GF-D8 (cell line): Measurements from ENCODE around the gene ADAMTS20.
"Not testable (repeated sequence)": the region's sequence is repeated elsewhere in the genome, so short reads cannot be mapped to it uniquely, and the experiment has no call there.

Experiments used
- DNase-seq: peaks from one replicate; lab custom pipeline; 2025; lab: John Stamatoyannopoulos, UW

The ADAMTS20 gene, protein sequence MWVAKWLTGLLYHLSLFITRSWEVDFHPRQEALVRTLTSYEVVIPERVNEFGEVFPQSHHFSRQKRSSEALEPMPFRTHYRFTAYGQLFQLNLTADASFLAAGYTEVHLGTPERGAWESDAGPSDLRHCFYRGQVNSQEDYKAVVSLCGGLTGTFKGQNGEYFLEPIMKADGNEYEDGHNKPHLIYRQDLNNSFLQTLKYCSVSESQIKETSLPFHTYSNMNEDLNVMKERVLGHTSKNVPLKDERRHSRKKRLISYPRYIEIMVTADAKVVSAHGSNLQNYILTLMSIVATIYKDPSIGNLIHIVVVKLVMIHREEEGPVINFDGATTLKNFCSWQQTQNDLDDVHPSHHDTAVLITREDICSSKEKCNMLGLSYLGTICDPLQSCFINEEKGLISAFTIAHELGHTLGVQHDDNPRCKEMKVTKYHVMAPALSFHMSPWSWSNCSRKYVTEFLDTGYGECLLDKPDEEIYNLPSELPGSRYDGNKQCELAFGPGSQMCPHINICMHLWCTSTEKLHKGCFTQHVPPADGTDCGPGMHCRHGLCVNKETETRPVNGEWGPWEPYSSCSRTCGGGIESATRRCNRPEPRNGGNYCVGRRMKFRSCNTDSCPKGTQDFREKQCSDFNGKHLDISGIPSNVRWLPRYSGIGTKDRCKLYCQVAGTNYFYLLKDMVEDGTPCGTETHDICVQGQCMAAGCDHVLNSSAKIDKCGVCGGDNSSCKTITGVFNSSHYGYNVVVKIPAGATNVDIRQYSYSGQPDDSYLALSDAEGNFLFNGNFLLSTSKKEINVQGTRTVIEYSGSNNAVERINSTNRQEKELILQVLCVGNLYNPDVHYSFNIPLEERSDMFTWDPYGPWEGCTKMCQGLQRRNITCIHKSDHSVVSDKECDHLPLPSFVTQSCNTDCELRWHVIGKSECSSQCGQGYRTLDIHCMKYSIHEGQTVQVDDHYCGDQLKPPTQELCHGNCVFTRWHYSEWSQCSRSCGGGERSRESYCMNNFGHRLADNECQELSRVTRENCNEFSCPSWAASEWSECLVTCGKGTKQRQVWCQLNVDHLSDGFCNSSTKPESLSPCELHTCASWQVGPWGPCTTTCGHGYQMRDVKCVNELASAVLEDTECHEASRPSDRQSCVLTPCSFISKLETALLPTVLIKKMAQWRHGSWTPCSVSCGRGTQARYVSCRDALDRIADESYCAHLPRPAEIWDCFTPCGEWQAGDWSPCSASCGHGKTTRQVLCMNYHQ (N-terminal part only)

DNA sequence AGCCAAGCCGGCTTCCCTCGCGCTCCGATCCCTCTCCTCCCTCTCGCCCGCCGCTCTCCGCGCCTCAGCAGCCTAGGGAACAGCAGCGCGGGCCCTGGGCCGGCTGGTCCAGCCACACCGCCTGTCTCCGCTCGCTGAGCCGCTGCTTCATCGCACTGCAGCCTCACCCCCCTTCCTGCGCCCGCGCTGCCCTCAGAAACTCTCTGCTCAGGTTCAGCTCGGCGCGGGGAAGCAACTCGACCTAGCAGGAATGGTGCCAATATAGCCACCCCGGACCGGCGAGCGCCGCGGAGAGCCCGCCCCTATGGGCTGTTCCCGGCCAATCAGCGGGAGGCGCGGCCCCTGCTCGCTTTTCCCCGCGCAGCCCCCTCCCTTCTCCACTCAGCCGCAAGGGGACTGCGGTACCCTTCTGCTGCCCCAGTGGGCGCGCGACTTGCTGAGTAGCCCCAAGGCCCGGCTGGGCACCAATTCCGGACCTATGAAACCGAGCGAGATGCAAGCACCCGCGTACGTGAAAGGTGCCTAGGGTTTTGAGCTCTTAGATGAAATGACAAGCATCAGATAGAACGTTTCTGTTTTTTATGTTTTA, at the start of gene ADAMTS20:
Gene ADAMTS20, minus strand, starts transcription at position 233 of the 589 bp plus-strand sequence. CDS start 282 bp downstream, outside the sequence.
- DNase-seq, result no peak

DNA sequence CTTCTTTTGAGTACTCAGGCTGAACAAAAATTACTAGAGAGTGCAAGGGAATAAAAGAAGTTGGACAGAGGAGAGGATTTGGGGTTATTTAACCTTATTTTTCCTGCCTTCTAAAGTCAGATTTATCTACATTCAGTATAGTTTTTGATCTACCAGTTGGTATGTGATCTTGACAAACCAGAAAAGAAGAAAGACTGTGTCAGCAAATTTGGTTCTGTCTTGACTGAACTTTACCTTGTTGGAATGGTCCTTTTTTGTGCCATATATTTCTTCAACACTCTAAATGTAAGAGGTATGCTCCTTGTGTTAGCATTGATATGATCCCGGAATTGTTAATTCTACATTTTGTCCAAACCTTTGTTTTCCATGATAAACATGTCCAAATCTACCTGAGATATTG, 47.7 kb upstream of the ADAMTS20 start:
- DNase-seq, result no peak

DNA sequence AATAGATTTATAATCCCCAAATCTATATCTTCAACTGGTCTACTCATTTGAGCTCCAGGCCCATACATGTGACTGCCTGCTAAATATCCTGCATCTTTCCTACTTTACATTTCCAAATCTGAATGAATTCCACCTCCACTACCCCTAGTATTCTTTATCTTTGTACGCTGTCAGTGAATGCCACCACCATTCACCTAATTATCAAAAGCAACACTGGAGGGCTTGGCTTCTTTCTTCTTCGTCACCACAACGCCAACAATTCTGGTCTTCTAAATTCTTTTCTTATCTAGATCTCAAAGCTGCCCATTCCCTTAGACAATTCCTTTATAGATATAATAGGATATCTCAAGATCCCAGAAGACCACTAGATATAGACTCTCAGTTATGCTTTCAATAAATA, 47.1 kb upstream of the ADAMTS20 start:
- DNase-seq, result no peak

DNA sequence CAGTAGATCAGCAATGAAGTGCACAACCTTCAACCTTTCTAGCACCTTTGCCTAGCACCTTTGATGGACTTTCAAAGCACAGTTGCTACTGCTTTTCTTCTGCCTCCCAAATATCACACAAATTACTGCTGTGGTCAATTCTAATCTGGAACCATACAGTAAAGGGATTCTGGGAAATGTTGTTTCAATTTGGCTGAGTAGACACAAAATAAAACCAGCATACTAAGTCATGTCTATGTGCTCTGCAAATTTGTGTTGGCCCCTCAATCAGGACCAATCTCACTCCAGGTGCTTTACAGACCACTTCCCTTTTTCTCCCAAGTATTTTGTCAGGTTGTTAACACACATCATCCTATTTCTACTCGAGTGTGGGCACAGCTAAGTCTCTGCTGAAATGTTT, 38.3 kb upstream of the ADAMTS20 start:
- DNase-seq, result no peak

DNA sequence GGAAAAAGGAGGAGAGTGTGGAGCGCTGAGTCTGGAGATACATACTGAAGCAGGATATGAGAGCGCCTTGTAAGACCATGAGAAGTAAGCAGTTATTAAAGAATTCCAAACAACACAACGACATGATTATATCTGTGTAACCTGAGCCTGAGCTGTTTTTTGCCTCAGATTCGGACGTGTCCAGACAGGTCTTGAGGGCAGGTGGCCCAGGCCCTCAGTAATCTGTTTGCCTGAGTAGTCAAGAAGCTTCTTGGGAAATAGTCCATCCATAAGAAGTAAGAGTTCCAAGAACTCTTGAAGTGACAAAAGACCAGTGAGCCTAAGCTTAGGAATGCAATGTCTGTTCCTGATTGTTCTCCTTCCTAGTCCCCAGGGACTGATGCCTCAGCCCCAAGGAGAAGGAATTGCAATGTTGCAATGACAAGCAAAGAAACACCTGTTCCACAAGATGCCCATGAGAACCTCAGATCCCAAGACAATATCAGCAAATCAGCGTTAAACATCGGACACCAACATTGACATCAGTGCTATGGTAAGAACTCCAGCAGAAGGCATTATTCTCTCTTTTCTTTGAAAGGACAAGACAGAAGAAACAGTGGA, 34.7 kb upstream of the ADAMTS20 start:
- DNase-seq, result no peak

DNA sequence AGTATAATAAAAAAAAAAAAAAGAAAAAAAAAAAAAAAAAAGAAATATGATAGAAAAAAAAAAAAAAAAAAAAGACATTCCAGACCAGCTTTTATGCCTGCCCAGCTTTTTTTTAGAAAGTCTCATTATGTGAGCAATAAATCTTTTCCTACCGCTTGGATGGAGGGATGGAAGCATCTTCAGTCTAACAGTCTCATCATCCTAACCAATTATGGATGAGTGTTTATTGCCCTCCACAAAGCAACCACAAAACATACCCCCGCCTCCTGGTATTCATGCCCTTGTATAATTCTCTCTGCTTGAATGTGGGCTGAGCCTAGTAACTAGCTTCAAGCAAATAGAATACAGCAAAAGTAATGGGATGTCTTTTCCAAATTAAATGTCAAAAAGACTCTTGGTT, 33.7 kb upstream of the ADAMTS20 start:
- DNase-seq, result no peak

DNA sequence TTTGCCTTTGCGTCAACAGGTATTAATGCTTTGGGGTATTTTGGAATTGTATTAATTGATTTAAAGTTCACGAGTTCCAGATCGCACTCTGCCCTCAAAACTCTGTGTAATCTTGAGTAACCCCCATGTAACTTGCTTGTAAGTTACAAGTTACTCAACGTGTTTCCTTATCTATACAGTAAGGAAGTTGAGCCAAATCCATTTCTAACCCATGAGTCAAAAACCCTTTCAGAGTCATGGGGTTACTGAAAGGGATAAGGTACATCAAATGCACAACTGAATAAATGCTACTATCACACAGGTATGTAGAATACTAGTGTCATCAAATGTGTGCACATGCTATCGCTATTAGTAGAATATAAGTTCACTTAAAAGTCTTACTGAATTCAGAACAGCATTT, 28.6 kb upstream of the ADAMTS20 start:
- DNase-seq, result no peak

DNA sequence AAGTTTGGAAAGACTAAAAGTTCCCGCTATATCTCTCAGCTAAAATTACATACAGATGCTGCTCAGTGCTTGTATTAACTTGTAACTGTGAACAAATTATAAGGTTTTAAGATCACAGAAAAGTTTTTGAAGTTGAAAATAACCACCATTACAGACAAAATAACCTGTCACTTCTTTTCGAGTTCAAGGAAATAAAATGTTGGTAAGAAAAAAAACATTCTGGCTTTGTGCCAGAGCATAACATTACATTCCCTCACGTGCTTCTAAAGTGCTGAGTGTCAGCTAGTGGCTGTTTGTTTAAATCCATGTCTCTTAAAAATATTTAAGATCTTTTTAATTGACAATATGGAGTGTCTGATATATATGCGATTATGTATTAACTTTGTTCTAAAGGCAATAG, 27.2 kb upstream of the ADAMTS20 start:
- DNase-seq, result no peak

DNA sequence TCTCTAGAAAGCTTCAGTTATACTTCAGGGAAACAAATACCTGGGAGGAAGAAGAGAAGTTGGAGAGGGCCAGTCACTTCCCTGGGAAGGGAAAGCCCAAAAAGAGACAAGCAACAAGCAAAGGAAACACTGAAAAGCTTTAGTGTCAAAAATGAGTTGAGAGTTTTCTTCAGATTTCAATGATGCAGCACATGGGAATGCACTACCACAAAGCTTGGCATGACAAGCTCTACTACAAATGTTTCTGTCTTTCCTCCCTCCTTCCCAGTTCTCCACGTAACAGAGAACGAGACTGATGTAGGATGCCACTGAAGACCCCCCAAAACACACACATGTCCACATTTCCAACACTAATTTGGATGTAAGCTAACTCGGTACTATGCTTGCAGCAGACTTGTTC, 26.8 kb upstream of the ADAMTS20 start:
- DNase-seq, result no peak

DNA sequence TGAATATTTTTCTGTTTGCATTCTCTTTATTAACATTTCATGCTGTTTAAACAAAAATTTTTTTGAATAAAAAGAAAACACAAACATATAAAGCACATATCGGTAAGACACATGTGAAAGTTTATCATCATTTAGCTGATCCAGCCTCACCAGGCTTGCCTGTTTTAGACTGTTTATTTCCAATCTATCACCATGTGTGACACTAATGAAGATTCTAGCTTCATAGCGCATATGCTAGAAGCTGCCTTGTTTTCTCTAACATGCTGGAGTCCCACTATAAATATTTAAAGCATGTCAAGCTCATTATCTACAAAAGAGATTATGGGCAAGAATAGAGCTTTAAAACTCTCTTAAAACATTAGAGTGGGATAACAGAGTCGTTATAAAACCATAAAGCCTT, 25.4 kb upstream of the ADAMTS20 start:
- no peak for DNase-seq

DNA sequence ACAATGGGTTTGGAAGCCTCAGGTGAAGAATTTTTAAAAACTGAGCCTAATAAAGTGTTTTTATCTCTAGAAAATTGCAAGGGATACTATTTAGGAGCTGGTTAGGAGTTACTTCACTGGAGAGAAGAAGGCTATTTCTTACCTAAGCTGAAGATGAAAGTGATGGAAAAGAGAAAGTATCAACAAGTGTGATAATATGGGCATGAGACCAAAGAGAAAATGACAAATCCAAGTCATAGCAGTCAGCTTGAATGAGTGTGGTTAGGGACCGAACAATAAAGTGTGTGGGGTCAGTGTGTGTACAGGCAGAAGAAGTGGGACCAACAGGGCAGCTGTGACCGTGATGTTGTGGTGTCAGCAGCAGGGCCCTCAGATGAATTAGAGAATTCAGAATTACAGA, 24.2 kb upstream of the ADAMTS20 start:
- DNase-seq, result no peak

DNA sequence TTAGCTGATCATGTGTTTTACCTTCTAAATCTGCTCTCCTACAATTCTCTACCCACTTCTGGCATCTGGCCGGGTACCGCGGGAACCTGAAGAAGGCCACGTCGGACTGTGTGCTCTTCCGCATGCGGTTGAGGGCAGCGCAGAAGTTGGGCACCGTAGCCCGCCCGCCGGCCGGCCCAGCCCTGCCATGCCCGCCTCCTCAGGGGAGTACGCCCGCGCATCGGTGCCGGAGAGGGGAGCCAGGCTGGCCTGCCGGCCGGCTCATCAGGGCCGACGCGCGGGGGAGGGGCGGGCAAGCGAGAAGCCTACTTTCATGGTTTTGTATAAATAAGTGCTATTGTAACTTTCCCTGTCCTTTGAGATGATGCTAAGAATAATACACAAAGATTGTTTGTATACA, 19.9 kb upstream of the ADAMTS20 start:
- no peak for DNase-seq

DNA sequence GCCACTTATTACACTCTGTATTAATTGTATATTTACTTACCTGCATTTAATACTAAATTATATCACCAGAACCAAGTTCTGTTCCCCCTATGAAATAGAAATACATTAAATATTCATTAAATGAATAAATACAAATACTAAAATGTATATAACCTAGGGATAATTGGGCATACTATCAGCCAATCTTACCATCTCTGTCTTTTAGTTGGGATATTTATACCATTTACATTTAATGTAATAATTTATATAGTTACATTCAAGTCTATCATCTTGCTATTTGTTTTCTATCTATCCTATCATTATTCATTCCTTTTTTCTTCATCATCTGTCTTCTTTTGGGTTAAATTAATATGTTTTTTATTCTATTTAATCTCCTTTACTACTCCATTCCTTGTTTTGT, 4.1 kb upstream of the ADAMTS20 start:
- no peak for DNase-seq

DNA sequence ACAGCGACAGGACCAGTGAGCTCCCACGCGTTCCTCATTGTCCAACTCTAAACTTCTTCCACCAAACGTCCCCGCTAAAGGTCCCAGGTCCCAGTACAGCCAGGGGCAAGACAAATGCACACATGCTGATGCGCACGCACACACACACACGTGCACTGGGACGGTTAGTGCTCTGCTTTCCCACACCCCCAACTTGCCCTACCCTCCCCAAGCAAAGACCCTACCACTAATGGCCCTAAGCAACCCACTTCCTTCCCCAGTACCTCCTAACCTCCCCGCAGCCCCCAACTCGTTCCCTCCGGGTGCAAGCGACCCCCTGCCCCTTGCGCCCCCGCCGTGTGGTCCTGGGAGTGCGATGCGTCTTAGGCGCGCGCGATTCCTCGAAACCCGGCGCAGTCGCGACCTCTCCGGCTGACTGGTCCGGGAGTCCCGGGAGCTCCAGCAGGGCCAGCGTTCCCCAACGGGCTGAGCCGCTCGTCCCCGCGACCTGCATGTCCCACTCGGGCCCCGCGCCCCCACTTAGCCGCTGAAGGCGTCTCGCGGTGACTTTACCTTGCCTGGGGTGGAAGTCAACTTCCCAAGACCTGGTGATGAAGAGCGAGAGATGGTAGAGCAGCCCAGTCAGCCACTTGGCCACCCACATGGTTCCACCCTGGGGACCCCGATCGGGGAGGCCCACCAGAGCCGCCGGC, 578 bp downstream of the ADAMTS20 start:
- DNase-seq, result no peak

DNA sequence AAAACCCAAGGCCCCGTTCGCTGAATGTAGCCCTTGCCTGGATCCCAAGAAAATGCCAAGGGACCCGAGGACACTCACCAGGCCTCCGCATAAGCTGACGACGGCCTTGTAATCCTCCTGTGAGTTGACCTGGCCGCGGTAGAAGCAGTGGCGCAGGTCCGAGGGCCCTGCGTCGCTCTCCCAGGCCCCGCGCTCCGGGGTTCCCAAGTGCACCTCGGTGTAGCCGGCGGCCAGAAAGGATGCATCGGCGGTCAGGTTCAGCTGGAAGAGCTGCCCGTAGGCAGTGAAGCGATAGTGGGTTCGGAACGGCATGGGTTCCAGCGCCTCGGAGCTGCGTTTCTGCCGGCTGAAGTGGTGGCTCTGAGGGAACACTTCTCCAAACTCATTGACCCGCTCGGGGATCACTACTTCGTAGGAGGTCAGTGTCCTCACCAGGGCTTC, 1.2 kb downstream of the ADAMTS20 start:
- DNase-seq, result no peak

DNA sequence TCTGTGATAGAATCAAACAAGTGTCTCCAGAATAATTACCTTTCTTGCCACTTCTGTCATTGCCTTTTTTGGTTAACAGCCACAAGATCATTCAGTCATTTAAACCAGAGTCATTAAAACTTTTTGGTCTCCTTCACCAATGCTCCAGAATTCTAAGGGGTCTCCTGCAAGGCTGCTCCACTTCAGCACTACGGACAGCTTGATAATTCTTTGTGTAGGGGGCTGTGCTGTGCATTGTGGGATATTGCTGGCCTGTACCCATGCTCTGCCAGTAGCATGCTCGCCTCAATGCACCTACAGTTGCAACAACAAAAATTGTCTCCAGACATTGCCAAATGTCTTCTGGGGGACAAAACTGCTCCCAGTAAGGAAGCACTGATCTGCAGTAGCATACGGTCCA, 7.3 kb downstream of the ADAMTS20 start:
- DNase-seq, result no peak

DNA sequence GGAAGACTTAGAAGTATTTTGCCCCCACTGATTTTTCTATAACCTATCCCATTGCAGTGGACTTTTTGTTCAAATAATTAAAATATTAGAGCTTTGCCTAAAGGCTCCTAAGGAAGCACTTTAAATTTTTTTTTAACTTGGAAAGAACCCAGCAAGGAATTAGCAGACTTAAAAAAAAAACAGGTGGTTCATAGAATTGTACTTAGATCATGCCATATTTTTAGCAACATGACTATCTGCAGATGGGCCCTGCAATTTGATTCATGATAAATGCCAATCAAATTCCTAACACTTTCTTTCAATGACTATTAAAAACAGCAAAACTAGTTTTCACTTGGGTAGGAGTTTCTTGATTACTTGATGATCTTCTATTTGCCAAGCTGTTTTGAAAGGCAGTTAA, 11.5 kb downstream of the ADAMTS20 start:
- DNase-seq, result no peak

DNA sequence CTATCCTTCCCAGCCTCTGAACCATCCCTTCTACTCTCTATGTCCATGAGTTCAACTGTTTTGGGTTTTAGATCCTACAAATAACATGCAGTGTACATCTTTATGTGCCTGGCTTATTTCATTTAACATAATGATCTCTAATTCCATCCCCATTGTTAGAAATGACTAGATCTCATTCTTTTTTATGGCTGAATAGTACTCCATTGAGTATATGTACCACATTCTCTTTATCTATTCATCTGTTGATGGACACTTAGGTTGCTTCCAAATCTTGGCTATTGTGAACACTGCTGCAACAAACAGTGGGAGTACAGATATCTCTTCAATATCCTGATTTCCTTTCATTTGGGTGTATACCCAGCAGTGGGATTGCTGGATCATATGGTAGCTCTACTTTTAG, 14.3 kb downstream of the ADAMTS20 start:
- not testable (repeated sequence) for DNase-seq

DNA sequence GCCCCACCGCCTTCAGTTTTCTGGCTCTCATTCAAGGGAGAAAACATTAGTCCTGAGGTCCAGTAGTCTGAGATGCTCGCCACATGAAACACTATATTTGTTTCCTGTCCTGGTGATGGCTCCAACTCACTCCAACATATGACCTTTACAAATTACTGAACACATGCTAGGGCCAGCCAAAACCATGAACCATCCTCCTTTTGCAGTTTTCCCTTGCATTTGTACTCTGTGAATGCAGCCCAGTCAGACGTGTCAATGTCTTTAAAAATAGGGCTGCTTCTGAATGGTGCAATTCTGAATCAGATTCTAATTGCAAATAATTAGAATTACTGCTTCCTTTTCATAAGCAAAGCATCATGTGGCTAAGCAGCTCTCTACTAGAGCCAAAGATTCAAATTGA, 36.0 kb downstream of the ADAMTS20 start:
- DNase-seq, result no peak

DNA sequence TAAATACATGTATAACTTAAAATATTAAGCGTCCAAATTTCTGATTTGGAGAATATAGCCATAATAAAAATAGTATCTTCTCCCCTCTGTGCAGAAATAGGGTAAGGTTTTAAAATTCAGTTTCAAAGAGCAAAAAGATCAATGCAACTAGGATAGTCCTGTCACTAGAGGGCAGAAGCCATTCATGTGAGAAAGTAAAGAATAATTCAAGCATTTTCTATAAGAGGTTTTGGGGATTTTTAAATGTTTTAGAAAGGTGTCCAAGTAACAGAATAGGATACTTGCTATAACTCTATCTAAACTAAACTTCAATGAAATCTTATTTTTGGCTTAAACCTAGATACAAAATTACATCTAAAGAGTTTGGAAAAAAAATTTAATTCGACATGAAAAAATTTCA, 50.3 kb downstream of the ADAMTS20 start:
- peak; percentile 3 for DNase-seq

DNA sequence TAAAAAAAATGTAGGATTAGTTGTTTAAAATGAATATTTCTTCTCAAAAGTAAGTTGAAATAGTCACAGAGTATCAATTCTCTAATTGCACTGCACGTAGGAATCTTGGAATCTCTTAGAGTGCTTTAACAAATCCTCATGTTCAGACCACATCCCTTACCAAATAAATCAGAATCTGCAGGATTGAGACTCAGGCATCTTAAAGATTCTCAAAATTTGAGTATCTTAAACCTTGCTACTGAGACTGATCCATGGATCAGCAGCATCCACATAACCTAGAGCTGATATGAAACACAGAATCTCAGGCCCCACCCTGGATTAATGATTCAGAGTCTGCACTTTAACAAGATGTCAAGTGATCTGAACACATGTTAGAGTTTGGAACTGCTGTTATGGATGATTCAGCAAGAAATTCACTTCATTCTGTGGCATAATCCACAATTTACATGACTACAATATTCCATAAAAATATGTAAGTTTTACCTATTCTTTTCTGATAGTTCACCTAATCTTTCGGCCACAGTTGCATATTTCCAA, 58.7 kb downstream of the ADAMTS20 start:
- no peak for DNase-seq
